Activated T-helper 1 cell treated with Interleukin-2 at 50 U/mL for 16 hours (primary cell): Measurements from ENCODE around the gene JAKMIP2.
"Not testable (repeated sequence)": the region's sequence is repeated elsewhere in the genome, so short reads cannot be mapped to it uniquely, and the experiment has no call there.

Experiments used
- DNase-seq: peaks from one replicate; pipeline ENCODE4 v3.0.0-alpha.2; 2020; ENCODE audit warnings: low read depth

The JAKMIP2 gene

GRCh38 chr5:147782110-147783028 is at the start of gene JAKMIP2:
TSS of gene JAKMIP2 (minus strand) at chr5:147782728. CDS start at chr5:147671806, 110,922 bp downstream.
- DNase-seq, result peak; percentile 68

GRCh38 chr5:147831465-147831864 is 48.9 kb upstream of the JAKMIP2 start, which contains the start of gene SPINK1:
TSS of gene SPINK1 (minus strand) at chr5:147831671. CDS start at chr5:147831577, 94 bp downstream.
- DNase-seq, result no peak

- DNase-seq, result no peak
Measured at GRCh38 chr5:147830035-147830434, 47.5 kb upstream of the JAKMIP2 start.

- DNase-seq, result not testable (repeated sequence)
Measured at GRCh38 chr5:147827017-147827416, 44.5 kb upstream of the JAKMIP2 start.

GRCh38 chr5:147826361-147826760 is 43.8 kb upstream of the JAKMIP2 start:
- DNase-seq, result no peak

- no peak for DNase-seq
Measured at GRCh38 chr5:147822686-147823491, 40.4 kb upstream of the JAKMIP2 start.

- DNase-seq, result not testable (repeated sequence)
Measured at GRCh38 chr5:147822222-147822621, 39.7 kb upstream of the JAKMIP2 start.

GRCh38 chr5:147821766-147822165 is 39.2 kb upstream of the JAKMIP2 start:
- DNase-seq, result no peak

GRCh38 chr5:147819261-147819770 is 36.8 kb upstream of the JAKMIP2 start:
- DNase-seq, result no peak

- no peak for DNase-seq
Measured at GRCh38 chr5:147818290-147818689, 35.8 kb upstream of the JAKMIP2 start.

GRCh38 chr5:147813696-147814095 is 31.2 kb upstream of the JAKMIP2 start:
- DNase-seq, result no peak

GRCh38 chr5:147809830-147810666 is 27.5 kb upstream of the JAKMIP2 start:
- DNase-seq, result no peak

- no peak for DNase-seq
Measured at GRCh38 chr5:147805030-147805454, 22.5 kb upstream of the JAKMIP2 start.

GRCh38 chr5:147804334-147804733 is 21.8 kb upstream of the JAKMIP2 start:
- no peak for DNase-seq

- no peak for DNase-seq
Measured at GRCh38 chr5:147803926-147804325, 21.4 kb upstream of the JAKMIP2 start.

- DNase-seq, result not testable (repeated sequence)
Measured at GRCh38 chr5:147803161-147803560, 20.6 kb upstream of the JAKMIP2 start.

- DNase-seq, result no peak
Measured at GRCh38 chr5:147801461-147801860, 18.9 kb upstream of the JAKMIP2 start.

GRCh38 chr5:147800491-147800890 is 18.0 kb upstream of the JAKMIP2 start:
- no peak for DNase-seq

GRCh38 chr5:147796556-147797308 is 14.2 kb upstream of the JAKMIP2 start:
- no peak for DNase-seq

GRCh38 chr5:147791181-147791580 is 8.7 kb upstream of the JAKMIP2 start:
- no peak for DNase-seq

- no peak for DNase-seq
Measured at GRCh38 chr5:147789820-147790219, 7.3 kb upstream of the JAKMIP2 start.
